GM18502 (cell line): Measurements from ENCODE around the gene ARL2BP.

Experiments used
- ATAC-seq: cut with Tn5 transposase; IDR thresholded peaks from one replicate; pipeline ENCODE4 v1.9.1; 2021; ENCODE audit warnings: mild to moderate bottlenecking; ENCODE audit not compliant: unreplicated experiment, poor library complexity

Gene ARL2BP

GRCh38 chr16:57279780-57280638, 35.0 kb downstream of the ARL2BP start:
- ATAC-seq: no peak

GRCh38 chr16:57281791-57282190, 36.7 kb downstream of the ARL2BP start:
- ATAC-seq: no peak

- no peak for ATAC-seq
These were observed 37.6 kb downstream of the ARL2BP start for GRCh38 chr16:57282510-57283213.

GRCh38 chr16:57283214-57283958, 38.3 kb downstream of the ARL2BP start:
- ATAC-seq: no peak

- no peak for ATAC-seq
These were observed 38.8 kb downstream of the ARL2BP start for GRCh38 chr16:57283959-57284208.

GRCh38 chr16:57284209-57284951, 39.3 kb downstream of the ARL2BP start, which contains the start of gene PLLP:
Gene PLLP (minus strand): TSS chr16:57284672. CDS start chr16:57284540, 132 bp downstream.
- ATAC-seq: peak; percentile 54

- no peak for ATAC-seq
These were observed 39.9 kb downstream of the ARL2BP start for GRCh38 chr16:57284952-57285363.

- ATAC-seq: no peak
These were observed 40.3 kb downstream of the ARL2BP start for GRCh38 chr16:57285379-57285778.

- ATAC-seq: no peak
These were observed 44.6 kb downstream of the ARL2BP start for GRCh38 chr16:57289391-57290257.

GRCh38 chr16:57297856-57298255, 52.8 kb downstream of the ARL2BP start:
- no peak for ATAC-seq

- peak; percentile 27 for ATAC-seq
These were observed 54.1 kb downstream of the ARL2BP start for GRCh38 chr16:57299009-57299718.

- ATAC-seq: peak; percentile 59
These were observed 54.8 kb downstream of the ARL2BP start for GRCh38 chr16:57299719-57300386.

- peak; percentile 77 for ATAC-seq
These were observed 55.5 kb downstream of the ARL2BP start for GRCh38 chr16:57300387-57301125.

- no peak for ATAC-seq
These were observed 56.2 kb downstream of the ARL2BP start for GRCh38 chr16:57301126-57301817.
